Medulla oblongata (tissue), 1 donor: Measurements from ENCODE around the gene KRTAP19-3.
"Not testable (repeated sequence)": the region's sequence is repeated elsewhere in the genome, so short reads cannot be mapped to it uniquely, and the experiment has no call there.

Experiments used
- DNase-seq: peaks from one replicate; pipeline ENCODE4 v3.0.0-alpha.2; 2015; ENCODE audit errors: extremely low spot score

Gene KRTAP19-3

DNA sequence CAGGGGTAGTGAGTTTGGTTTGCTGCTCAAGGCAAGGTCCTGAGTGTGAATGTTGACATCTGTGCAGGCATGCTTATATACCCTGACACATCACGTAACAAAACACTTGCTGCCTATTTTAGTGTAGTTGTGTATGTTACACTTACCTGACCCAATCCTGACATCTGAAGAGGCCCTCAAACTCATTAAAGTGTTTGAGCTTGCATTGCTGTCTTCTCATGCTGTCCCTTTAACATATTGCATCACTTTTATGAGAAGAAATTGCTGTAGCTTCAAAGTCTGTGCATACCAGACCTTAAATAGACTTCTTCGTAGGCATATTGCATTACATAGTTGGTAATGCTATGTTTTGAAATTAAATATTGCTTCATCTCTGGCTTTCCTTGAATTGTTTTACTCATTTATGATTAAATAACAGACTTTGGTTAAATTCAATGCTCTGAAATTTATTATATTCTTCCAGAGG lies at the start of gene KRTAP19-3:
Gene KRTAP19-3, minus strand, starts transcription at position 51 of the 466 bp plus-strand sequence. CDS start 56 bp downstream, outside the sequence.
- DNase-seq: no peak

DNA sequence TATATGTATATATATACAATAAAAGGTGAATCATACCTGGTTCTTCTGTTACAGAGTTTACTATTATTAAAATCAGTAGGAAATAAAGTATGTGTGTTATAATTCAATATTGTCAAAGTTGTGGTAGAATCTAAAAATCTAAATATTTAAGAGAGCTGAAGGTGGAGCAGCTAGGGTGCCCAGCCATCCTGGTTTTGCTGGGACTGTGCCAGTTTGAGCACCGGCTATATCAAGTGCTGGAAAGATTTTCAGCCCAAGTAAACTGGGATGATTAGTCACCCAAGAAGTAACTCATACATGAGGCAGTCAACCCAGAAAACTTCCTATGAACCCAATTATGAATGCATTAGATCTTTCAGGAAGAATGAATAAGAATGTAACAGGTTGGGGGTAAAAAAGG lies 27.1 kb upstream of the KRTAP19-3 start:
- no peak for DNase-seq

DNA sequence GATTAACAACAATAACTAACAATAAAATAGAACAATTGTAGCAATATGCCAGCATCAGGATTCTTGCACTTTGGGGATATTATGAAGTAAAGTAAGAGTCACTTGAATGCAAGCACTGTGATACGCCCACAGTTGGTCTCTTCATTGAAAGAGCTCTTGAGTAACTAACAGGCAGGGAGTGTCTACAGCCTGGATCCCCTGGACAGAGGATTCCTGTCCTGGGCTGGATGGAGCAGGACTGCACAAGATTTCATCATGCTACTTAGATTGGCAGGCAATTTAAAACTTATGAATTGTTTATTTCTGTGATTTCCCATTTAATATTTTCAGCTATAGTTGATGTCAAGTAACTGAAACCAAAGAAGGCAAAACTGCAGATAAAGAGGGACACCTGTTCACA lies 23.9 kb upstream of the KRTAP19-3 start:
- no peak for DNase-seq

DNA sequence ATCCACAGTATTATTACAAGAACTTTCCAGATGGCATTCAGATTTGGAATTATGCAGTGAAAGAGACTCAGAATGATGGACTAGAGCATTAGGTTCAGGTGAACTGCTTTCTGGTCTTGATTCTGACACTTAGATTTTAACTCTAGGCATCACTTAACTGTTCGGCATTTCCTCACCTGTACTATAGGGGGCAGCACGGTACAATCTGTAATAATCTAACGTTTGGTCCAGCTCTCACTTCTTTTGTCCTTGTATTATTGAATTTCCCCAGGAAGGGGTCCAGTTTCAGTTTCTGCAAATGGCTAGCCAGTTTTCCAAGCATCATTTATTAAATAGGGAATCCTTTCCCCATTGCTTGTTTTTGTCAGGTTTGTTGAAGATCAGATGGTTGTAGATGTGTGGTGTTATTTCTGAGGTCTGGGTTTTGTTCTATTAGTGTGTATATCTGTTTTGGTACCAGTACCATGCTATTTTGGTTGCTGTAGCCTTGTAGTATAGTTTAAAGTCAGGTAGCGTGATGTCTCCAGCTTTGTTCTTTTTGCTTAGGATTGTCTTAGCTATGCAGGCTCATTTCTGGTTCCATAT lies 13.9 kb upstream of the KRTAP19-3 start:
- DNase-seq: not testable (repeated sequence)

DNA sequence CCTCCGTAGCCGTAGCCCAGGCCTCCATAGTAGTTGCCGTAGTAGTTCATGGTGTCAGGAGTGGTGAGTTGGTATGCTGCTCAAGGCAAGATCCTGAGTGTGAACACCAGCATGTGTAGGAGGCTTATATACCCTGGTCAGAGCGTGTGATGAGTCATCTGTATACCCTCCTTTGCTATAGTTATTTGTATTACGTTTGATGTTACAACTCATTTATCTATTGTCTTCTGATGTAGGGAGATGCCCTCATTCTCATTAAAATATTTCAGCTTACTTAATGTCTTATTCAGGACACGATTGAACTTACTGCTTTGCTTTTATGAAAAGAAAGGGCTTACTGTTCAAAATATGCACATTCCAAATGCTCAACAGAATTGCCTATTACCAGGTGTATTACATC lies 10.2 kb upstream of the KRTAP19-3 start, which contains the start of gene KRTAP19-5:
Gene KRTAP19-5, minus strand, starts transcription at position 101 of the 400 bp plus-strand sequence. Its CDS starts 51 bp downstream, at position 50.
- no peak for DNase-seq

DNA sequence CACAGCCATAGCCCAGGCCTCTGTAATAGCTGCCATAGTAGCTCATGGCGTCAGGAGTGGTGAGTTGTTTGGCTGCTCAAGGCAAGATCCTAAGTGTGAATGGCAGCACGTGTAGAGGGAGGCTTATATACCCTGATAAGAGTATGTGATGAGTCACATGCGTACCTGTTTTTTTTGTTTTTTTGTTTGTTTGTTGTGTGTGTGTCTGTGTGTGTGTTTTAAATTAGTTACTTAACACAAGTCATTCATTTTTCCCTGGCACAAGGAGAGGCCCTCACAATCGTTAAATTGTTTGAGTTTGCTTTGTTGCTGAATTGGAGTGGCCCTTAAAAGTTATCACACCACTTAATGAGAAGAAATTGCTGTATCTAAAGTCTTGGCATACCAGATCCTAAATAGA lies 5.3 kb upstream of the KRTAP19-3 start, which contains the start of gene KRTAP19-4:
Gene KRTAP19-4, minus strand, starts transcription at position 101 of the 400 bp plus-strand sequence. Its CDS starts 55 bp downstream, at position 46.
- DNase-seq: no peak

DNA sequence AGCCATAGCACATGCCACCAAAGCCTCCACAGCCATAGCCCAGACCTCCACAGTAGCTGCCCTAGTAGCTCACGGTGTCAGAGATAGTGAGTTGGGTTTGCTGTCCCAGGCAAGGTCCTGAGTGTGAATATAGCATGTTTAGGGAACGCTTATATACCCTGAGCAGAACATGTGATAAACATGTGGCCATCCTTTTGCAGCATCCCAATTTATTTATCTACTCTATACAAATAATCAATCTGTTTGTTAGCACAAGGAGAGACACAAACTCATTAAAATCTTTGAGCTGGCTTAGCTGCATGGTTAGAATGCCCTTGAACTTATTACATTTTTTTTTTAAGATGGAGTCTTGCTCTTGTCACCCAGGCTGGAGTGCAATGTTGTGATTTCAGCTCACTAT lies 4.5 kb downstream of the KRTAP19-3 start, which contains the start of gene KRTAP19-2:
Gene KRTAP19-2, minus strand, starts transcription at position 101 of the 400 bp plus-strand sequence. Its CDS starts 88 bp downstream, at position 13.
- no peak for DNase-seq

DNA sequence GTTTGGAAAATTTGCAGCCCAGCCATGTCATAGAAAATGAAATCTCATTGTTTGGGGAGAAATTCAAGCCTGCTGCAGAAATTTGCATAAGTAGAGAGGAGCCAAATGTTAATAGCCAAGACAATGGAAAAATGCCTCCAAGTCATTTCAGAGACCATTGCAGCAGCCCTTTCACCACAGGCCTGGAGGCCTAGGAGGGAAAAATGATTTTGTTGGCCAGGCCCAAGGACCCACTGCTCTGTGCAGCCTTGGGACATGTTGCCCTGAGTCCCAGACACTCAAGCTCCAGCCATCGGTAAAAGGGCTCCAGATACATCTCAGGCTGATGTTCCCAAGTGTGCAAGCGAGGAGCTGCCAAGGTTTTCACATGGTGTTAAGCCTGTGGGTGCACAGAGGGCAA lies 5.6 kb downstream of the KRTAP19-3 start:
- DNase-seq: no peak

DNA sequence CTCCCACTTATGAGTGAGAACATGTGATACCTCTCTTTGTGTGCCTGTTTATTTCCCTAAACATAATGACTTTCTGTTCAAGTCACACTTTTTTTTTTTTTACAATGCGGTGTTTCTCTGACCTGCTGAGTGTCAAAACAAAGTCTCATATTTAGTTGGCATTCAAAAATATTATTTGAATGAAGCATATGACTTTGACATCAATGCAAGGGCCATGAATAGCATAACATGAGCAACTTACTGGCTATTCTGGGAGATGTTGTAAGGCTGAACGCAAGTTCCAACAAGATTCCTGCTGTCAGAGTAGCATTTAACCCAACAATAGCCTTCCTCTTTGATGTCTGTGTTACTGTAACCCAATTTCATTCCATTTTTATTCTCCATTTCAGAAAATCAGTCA lies 9.7 kb downstream of the KRTAP19-3 start:
- DNase-seq: no peak

DNA sequence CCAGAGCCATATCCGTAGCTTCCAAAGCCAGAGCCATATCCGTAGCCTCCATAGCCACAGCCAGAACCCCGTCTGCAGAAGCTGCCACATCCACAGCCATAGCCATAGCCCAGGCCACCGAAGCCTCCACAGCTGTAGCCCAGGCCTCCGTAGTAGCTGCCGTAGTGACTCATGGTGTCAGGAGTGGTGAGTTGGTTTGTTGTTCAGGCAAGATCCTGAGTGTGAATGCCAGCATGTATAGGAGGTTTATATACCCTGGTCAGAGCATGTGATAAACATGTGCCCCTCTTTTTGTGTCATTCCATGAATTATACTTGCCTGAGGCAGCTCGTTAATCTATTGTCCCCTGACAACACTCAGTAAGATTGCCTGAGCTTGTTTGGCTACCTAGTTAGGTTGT lies 11.7 kb downstream of the KRTAP19-3 start, which contains the start of gene KRTAP19-1:
Gene KRTAP19-1, minus strand, starts transcription at position 223 of the 400 bp plus-strand sequence. Its CDS starts 50 bp downstream, at position 173.
- DNase-seq: no peak

DNA sequence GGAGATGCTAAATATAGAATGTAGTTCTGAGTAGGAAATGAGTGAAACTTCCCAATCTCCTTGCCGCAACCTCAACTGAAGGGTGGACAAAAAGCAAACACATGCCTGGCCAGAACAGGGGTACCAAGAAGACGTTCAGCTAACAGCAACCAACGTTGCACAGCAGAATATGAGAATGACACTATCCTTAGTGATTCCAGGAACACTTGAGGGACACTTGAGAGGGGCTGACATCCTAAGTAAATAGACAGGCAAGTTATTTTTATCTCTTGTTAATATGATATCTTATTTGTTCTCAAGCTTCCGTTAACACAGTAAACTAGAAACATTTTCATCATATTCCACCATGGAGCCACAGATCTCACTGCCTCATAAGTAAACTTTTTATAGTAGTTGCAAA lies 12.6 kb downstream of the KRTAP19-3 start:
- no peak for DNase-seq

DNA sequence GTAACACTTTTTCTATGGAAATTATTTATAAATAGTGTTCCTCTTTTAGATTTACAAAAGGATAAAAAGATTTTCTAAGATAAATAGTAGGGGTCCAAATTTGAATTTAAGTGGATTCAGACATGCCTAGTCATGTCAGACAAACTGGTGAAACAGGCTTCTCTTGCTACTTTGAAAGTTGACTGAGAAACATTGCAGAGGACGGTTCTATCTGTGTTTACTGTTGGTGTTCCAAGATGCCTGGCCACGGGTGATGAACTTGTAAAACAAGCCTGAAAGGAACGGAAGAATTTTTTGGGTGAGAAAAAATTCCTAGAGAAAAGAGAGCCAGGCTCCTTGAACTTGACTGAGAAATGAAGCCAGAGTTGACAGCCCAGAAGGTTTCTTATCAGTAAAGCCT lies 13.8 kb downstream of the KRTAP19-3 start:
- DNase-seq: no peak

DNA sequence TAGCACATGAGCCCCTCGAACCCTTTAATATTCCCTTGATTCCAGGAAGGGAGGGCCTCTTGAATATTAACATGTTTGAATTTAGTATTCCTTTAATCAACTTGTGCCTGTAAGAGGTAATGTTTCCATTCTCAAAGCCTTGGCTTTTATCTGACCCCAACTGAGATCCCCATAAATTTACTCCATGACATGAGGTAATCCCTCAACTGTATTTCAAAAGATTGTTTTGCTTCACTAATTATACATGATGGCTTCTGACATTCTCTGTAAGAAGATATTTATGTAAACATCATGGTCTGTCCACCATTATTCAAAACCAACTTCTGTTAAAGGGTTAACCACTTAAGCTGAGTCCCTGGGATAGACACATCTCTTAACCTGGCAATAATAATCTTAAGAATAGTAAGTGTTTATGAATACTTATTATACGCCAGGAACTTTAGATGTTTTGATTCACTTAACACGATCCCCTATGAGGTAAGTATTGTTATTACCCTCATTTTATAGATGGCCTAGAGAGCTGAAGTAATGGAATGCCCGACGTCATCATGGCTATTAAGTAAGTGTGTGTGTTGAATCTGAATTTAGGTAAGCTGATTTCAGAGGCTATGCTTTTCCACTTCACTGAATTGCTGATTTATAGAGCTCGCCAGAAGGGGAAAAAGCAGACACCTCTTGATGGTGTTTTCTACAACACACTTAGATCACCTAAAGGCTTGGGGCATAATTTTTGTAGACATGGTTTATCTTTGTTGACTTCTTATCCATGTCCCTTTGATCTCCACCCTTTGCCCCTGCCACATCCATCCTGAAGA lies 22.7 kb downstream of the KRTAP19-3 start:
- no peak for DNase-seq

DNA sequence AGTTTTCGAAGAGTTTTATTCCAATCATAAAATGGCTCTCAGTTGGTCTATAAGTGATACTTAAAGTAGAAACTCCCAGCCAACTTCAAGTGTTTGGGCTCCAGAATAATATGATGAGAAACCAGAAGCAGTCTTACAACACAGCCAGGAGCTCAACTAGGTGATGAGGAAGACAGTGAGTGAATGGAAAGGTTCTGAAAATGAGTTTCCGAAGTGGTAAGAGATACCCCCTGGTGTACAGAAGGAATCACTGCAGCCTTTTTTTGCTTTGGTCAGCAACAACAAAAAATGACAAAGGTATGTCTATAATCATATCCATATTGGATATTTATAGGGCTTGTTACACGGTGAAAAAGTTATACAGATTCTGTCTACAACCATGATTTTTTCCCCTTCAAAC lies 28.1 kb downstream of the KRTAP19-3 start:
- DNase-seq: no peak

DNA sequence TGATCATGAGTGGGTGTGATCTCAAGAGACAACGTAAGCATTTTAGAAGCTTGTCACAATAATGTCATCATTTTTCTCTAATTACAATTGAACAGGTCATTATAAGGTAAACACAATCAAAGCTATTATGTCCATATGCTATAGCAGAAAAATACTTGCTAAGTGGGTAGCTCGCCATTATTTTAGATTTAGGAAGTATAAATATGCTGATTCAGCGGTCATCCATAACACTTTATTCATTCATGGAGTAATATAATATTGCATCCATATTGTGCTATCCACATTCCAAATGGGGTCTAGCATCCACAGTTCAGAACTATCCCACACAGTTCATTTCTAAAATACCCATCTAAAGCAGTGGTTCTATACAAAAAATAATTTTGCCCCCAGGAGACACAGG lies 43.3 kb downstream of the KRTAP19-3 start:
- no peak for DNase-seq

DNA sequence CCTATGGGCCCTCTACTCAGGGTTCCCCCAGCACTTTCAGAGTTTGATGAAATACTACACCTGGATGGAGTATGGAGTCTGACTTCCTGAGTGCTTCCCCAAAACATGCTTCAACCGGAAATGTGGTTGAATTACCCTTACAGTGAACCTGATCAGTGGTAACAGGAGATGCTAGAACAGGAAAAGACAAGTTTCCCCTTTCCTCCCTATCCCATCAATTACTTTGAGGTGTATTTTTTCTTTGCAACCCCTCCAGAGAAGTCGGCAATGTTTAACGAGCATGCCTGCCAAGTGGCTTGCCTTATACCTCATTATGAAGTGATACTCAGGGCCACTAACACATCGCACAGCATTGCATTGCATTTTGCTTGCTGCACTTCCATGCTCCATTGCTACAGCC lies 44.8 kb downstream of the KRTAP19-3 start:
- DNase-seq: no peak

DNA sequence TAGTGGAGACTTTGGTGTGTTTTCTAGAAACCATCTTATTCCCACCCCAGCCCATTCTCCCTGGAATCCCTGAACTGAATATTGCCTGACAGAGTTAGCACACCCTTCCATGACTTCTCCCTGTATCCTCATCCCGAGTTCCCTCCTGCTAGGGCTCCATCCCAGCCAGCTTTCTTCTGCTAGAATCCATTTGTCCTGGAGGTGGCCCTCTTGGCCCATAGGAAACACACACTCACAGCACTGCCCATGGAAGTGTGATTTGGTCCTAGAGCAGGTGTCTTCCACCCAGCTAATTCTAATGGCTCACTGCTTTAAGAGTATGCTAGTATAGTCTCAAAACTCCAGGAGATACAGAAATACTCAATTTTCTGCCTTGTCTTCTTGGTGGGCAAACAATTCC lies 47.6 kb downstream of the KRTAP19-3 start:
- no peak for DNase-seq

DNA sequence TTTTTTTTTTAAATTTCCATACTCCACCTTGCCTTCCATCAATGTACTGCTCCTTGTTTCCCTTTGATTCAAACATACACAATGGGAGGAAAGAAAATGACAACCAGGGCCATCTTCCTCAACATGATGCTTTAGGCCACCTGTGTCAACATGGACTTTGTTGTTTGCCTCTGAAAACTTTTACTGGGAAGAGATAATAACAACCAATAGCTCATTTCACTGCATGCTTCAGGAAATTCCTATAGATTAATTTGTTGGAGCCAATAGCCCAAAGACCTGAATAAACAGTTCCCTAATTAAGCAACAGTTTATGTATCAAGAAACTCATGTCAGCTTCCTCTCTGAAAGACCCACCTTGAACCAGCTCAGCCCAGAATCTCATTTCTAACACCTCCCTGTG lies 48.6 kb downstream of the KRTAP19-3 start:
- DNase-seq: no peak
